Prostate gland (tissue), 2 donors: ENCODE data around the gene C6orf120. TPM values are rescaled to one million over a fixed set of nuclear protein-coding genes. Genes with fewer than 3 reads are reported as not detected.

Experiments
- DNase-seq: peaks from one replicate; pipeline ENCODE4 v3.0.0-alpha.2; 2019; ENCODE audit warnings: low spot score
- H3K27ac ChIP-seq, 2 donors: fragments of 200-600 bp; sonication (generic); 2 replicates each; pipeline ENCODE4 v1.5.1; 2017 to 2019
- H3K27me3 ChIP-seq: fragments of 200-600 bp; sonication (generic); replicated peaks from 2 replicates; pipeline ENCODE4 v1.5.1; 2019; ENCODE audit not compliant: insufficient read depth
- H3K36me3 ChIP-seq, 2 donors: fragments of 200-600 bp; sonication (generic); 1 replicate in 1 of 2; 2 replicates in 1 of 2; pipeline versions ENCODE4 v1.5.1 to v1.8.1; 2017 to 2019
- H3K4me1 ChIP-seq: fragments of 200-600 bp; sonication (generic); replicated peaks from 2 replicates; pipeline ENCODE4 v1.5.1; 2019
- H3K4me3 ChIP-seq, 2 donors: fragments of 200-600 bp; sonication (generic); 2 replicates each; pipeline ENCODE4 v1.5.1; 2017 to 2019
- H3K9me3 ChIP-seq: fragments of 200-600 bp; sonication (generic); 2 replicates; pipeline ENCODE4 v1.5.1; 2017
- CTCF ChIP-seq, 4 experiments: fragments of 200-600 bp in 2 of 4; fragments of 450-650 bp in 2 of 4; sonication (generic) in 2 of 4; IDR thresholded peaks; 1 replicate in 3 of 4; 2 replicates in 1 of 4; pipeline ENCODE4 v1.5.1; 2016 to 2019; ENCODE audit warnings: antibody characterized with exemption in 4 of 4, mild to moderate bottlenecking in 2 of 4, moderate library complexity in 2 of 4
- POLR2A ChIP-seq: fragments of 450-650 bp; IDR thresholded peaks from one replicate; pipeline ENCODE4 v1.6.1; 2016; ENCODE audit warnings: antibody characterized with exemption, mild to moderate bottlenecking
- POLR2AphosphoS5 ChIP-seq: sonication (generic); formaldehyde crosslinking; IDR thresholded peaks from one replicate; pipeline ENCODE4 v1.6.1; 2017; ENCODE audit warnings: antibody characterized with exemption
- WGBS: methylation state at CpG from one replicate; pipeline ENCODE4 v1.1.5; 2018; 5-methylcytosine and 5-hydroxymethylcytosine counted together
- intact Hi-C: fragments of 100-400 bp; cut with DNase I; formaldehyde crosslinking; loops from one replicate; pipeline ENCODE4 v1.14.2; 2022
- total RNA-seq, 2 donors: library from RNA; depleted of rRNA; stranded (reverse); fragments of >200 nt; gene quantifications; one replicate each; pipeline ENCODE4 v1.1.0, GENCODE V29; 2016

C6orf120 gene
- total RNA-seq, 2 donors from 2014 or later, result 23.6 to 41.8 TPM

- no peaks in the 10 kb centered on the region for H3K36me3 ChIP-seq
These were observed 45.2 kb upstream of the C6orf120 start for GRCh38 chr6:169656546-169657283.

GRCh38 chr6:169657284-169657610 lies 44.7 kb upstream of the C6orf120 start:
- Histone ChIP-seq H3K27me3 (no peaks in the 10 kb centered on the region), H3K4me1 (no peaks in the 10 kb centered on the region), H3K27ac (no peak overlapping the region), H3K36me3 (no peaks in the 10 kb centered on the region), H3K9me3 (no peaks in the 10 kb centered on the region), H3K4me3 (no peak overlapping the region)
- intact Hi-C loops, result loop anchor here (10.0 kb wide), 1 partner anchor 702 kb away; no protein-coding TSS in a partner anchor
- DNase-seq, result no peak
- 84% methylated on average over 13 of the region's 13 CpGs for WGBS
- TF ChIP-seq POLR2AphosphoS5 (no peak), POLR2A (no peak), CTCF (IDR thresholded peaks at IDR 0.05) (no peak)

More at GRCh38 chr6:169656546-169657283, 45.2 kb upstream of the C6orf120 start:
- DNase-seq, result no peak
- no peaks in the 10 kb centered on the region for H3K4me1 ChIP-seq
- intact Hi-C loops, result loop anchor here (10.0 kb wide), 1 partner anchor 702 kb away; no protein-coding TSS in a partner anchor
- no peak for TF ChIP-seq POLR2A
- no peak for TF ChIP-seq POLR2AphosphoS5
- TF ChIP-seq CTCF (IDR thresholded peaks at IDR 0.05), result no peak
- H3K9me3 ChIP-seq, result no peaks in the 10 kb centered on the region
- no peak overlapping the region for H3K4me3 ChIP-seq
- 90% methylated on average over 23 of the region's 23 CpGs for WGBS
- H3K27ac ChIP-seq, result no peak overlapping the region
- no peaks in the 10 kb centered on the region for H3K27me3 ChIP-seq

GRCh38 chr6:169659820-169660610 lies 41.9 kb upstream of the C6orf120 start:
- no peaks in the 10 kb centered on the region for H3K27me3 ChIP-seq
- no peaks in the 10 kb centered on the region for H3K36me3 ChIP-seq
- no peak overlapping the region for H3K4me3 ChIP-seq
- TF ChIP-seq CTCF (IDR thresholded peaks at IDR 0.05), result no peak
- no peak for TF ChIP-seq POLR2AphosphoS5
- TF ChIP-seq POLR2A, result no peak
- intact Hi-C loops, result loop anchor here (10.0 kb wide), 1 partner anchor 705 kb away; no protein-coding TSS in a partner anchor
- 93% methylated on average over 20 of the region's 26 CpGs for WGBS
- no peak for DNase-seq
- no peaks in the 10 kb centered on the region for H3K4me1 ChIP-seq
- no peaks in the 10 kb centered on the region for H3K9me3 ChIP-seq
- H3K27ac ChIP-seq, result no peak overlapping the region

DNA sequence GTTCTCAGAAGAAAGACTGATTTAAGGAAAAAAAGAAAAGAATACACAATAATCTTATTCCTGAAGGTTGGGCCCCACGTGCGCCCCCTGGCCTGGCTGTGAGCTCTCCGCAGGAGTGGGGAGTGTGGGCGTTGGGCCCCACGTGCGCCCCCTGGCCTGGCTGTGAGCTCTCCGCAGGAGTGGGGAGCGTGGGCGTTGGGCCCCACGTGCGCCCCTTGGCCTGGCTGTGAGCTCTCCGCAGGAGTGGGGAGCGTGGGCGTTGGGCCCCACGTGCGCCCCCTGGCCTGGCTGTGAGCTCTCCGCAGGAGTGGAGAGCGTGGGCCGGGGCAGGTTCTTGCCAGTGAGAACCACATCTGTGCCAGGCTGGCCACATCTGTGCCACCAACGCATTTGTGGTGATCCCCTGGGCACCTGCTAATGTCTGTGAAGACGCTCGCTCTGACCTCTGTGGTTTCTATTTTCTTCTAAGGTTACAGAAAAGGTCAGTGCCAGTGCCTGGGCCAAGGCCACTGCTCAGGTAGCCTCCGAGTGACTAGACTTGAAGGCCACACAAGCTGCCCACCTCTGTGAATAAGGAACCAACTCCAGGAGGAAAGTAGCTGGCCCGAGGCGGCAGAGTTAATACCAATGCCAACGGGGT lies 41.1 kb upstream of the C6orf120 start:
- no peak for TF ChIP-seq CTCF (IDR thresholded peaks at IDR 0.05)
- no peak for TF ChIP-seq POLR2A
- no peak for TF ChIP-seq POLR2AphosphoS5
- H3K36me3 ChIP-seq, result no peaks in the 10 kb centered on the region
- H3K4me1 ChIP-seq, result no peaks in the 10 kb centered on the region
- intact Hi-C loops, result no loop called here
- WGBS, result 93% methylated on average over 26 of the region's 26 CpGs
- no peak overlapping the region for H3K27ac ChIP-seq
- no peak overlapping the region for H3K4me3 ChIP-seq
- no peak for DNase-seq
- H3K9me3 ChIP-seq, result no peaks in the 10 kb centered on the region
- H3K27me3 ChIP-seq, result no peaks in the 10 kb centered on the region
